ENCODE data around the gene SELENON.

SELENON gene

GRCh38 chr1:25845664-25846063 lies 45.7 kb downstream of the SELENON start:
- no peak overlapping the region for H3K4me3 ChIP-seq (ENCODE audit: low read depth, low read length)
- no peak for TF ChIP-seq CTCF (IDR thresholded peaks at IDR 0.05; ENCODE audit: low read depth, low read length)

GRCh38 chr1:25847929-25848328 lies 47.9 kb downstream of the SELENON start:
- no peak for TF ChIP-seq CTCF (IDR thresholded peaks at IDR 0.05; ENCODE audit: low read depth, low read length)
- H3K4me3 ChIP-seq (ENCODE audit: low read depth, low read length) = no peak overlapping the region

GRCh38 chr1:25848531-25848930 lies 48.5 kb downstream of the SELENON start:
- no peak for TF ChIP-seq CTCF (IDR thresholded peaks at IDR 0.05; ENCODE audit: low read depth, low read length)
- no peak overlapping the region for H3K4me3 ChIP-seq (ENCODE audit: low read depth, low read length)

- H3K4me3 ChIP-seq (ENCODE audit: low read depth, low read length) = no peak overlapping the region
- no peak for TF ChIP-seq CTCF (IDR thresholded peaks at IDR 0.05; ENCODE audit: low read depth, low read length)
Measured at GRCh38 chr1:25854554-25854953, 54.6 kb downstream of the SELENON start.

GRCh38 chr1:25856856-25857255 lies 56.9 kb downstream of the SELENON start:
- H3K4me3 ChIP-seq (ENCODE audit: low read depth, low read length) = no peak overlapping the region
- TF ChIP-seq CTCF (IDR thresholded peaks at IDR 0.05; ENCODE audit: low read depth, low read length) = no peak

- no peak for TF ChIP-seq CTCF (IDR thresholded peaks at IDR 0.05; ENCODE audit: low read depth, low read length)
- peak overlapping the region; percentile 73 for H3K4me3 ChIP-seq (ENCODE audit: low read depth, low read length)
Measured at GRCh38 chr1:25858494-25858893, 58.5 kb downstream of the SELENON start.

GRCh38 chr1:25858906-25859789 lies 59.2 kb downstream of the SELENON start, which contains the start of gene AUNIP:
AUNIP (minus strand) TSS chr1:25859457; CDS start chr1:25859357, 100 bp downstream.
- TF ChIP-seq CTCF (IDR thresholded peaks at IDR 0.05; ENCODE audit: low read depth, low read length) = no peak
- H3K4me3 ChIP-seq (ENCODE audit: low read depth, low read length) = peak within 1 kb of the TSS; percentile 73
